ENCODE measurements around the gene MKKS.

DNA sequence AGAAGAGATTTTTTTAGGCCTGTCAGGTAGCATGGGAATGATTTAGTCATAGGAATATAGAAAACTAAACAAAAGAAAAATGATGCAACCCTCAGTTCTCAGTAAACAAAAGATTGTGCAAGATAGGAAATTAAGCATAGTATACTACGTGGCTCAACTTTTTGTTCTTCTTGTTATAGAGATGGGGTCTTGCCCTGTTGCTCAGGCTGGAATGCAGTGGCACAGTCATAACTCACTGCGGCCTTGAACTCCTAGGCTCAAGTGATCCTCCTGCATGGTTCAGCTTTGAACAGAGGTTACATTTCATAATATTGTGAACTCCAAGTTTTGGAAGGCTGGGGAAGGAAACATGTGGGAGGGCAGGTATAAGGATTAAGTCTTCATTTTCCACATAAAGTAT, 29.6 kb upstream of the MKKS start:
- TF ChIP-seq POLR2AphosphoS5 (IDR thresholded peaks at IDR 0.05; ENCODE audit: borderline replicate concordance, low read depth, low read length): no peak
- TF ChIP-seq EZH2 (IDR thresholded peaks at IDR 0.05): no peak
- no peak for TF ChIP-seq FOXP2 (optimal IDR thresholded peaks at IDR 0.05; ENCODE audit: control extremely low read depth, extremely low read length, insufficient read depth)

Data from SK-N-MC (cell line).